ENCODE measurements around the gene TAL1. TPM values are rescaled to one million over a fixed set of nuclear protein-coding genes. Genes with fewer than 3 reads are reported as not detected.

TAL1 gene
- total RNA-seq, 3 donors from 2014 or later, result 1.2 to 3.0 (median 2.4) TPM

GRCh38 chr1:47223921-47224675 is 7.9 kb downstream of the TAL1 start:
- intact Hi-C loops (cut with DNase I, micrococcal nuclease), result no loop called here
- no peak overlapping the region for H3K4me3 ChIP-seq

GRCh38 chr1:47223174-47223920 is 8.7 kb downstream of the TAL1 start:
- Histone ChIP-seq H3K36me3 (ENCODE audit: low read depth) (no peaks in the 10 kb centered on the region), H3K4me3 (no peak overlapping the region), H3K9me3 (no peaks in the 10 kb centered on the region), H3K4me1 (ENCODE audit: low read depth) (no peaks in the 10 kb centered on the region)
- intact Hi-C loops (cut with DNase I, micrococcal nuclease), result no loop called here
- no peak for ATAC-seq
- no peak for DNase-seq
- TF ChIP-seq, protein P1, sequence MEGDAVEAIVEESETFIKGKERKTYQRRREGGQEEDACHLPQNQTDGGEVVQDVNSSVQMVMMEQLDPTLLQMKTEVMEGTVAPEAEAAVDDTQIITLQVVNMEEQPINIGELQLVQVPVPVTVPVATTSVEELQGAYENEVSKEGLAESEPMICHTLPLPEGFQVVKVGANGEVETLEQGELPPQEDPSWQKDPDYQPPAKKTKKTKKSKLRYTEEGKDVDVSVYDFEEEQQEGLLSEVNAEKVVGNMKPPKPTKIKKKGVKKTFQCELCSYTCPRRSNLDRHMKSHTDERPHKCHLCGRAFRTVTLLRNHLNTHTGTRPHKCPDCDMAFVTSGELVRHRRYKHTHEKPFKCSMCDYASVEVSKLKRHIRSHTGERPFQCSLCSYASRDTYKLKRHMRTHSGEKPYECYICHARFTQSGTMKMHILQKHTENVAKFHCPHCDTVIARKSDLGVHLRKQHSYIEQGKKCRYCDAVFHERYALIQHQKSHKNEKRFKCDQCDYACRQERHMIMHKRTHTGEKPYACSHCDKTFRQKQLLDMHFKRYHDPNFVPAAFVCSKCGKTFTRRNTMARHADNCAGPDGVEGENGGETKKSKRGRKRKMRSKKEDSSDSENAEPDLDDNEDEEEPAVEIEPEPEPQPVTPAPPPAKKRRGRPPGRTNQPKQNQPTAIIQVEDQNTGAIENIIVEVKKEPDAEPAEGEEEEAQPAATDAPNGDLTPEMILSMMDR (IDR thresholded peaks at IDR 0.05), result no peak

More at GRCh38 chr1:47223921-47224675, 7.9 kb downstream of the TAL1 start:
- TF ChIP-seq, protein P1 (IDR thresholded peaks at IDR 0.05), result no peak
- DNase-seq (no peak), ATAC-seq (no peak)
- H3K4me1 ChIP-seq (ENCODE audit: low read depth), result no peaks in the 10 kb centered on the region
- no peaks in the 10 kb centered on the region for H3K36me3 ChIP-seq (ENCODE audit: low read depth)
- H3K9me3 ChIP-seq, result no peaks in the 10 kb centered on the region

DNA sequence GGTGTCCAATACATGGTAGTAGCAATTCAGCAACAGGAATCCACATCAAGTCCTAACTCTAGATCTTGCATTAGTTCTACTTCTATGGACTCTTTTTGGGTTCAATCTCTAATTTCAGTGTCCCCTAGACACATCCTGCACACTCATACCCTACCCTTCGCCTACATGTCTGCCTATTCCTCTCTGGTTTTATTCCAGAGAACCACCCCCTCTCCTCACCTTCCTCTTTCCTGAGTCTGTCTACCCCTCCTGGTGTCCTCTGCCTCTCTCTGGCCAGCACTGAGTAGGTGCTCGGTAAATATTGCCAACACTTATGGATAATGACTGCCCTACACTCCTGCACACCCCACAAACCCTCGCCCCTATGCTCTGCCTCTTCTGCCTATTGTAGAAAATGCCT is 9.5 kb downstream of the TAL1 start:
- H3K4me3 ChIP-seq, result no peak overlapping the region
- DNase-seq (no peak), ATAC-seq (no peak)
- TF ChIP-seq, protein P1 (IDR thresholded peaks at IDR 0.05), result no peak
- no peaks in the 10 kb centered on the region for H3K4me1 ChIP-seq (ENCODE audit: low read depth)
- no peaks in the 10 kb centered on the region for H3K9me3 ChIP-seq
- no peaks in the 10 kb centered on the region for H3K36me3 ChIP-seq (ENCODE audit: low read depth)
- intact Hi-C loops (cut with DNase I, micrococcal nuclease), result no loop called here

DNA sequence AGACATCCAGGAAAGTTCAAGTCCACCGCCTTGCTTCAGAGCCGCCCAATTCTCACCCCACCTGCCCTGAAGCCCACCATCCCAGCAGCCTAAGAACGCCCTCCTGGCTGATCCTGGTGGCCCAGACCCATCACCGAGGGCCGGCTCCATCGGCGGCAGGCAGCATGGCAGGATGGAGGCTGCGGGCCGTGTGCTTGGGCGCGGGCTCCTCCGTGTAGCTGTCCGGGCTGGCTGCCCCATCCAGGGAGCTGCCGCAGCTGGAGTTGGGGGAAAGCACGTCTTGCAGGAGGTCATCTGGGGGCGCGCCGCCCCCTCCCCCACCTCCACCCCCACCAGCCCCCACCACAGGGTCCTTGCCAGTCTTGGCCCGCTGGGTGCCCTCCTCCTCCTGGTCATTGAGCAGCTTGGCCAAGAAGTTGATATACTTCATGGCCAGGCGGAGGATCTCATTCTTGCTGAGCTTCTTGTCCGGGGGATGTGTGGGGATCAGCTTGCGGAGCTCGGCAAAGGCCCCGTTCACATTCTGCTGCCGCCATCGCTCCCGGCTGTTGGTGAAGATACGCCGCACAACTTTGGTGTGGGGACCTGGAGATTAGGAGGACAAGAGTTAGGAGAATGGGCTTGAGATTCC is 12.3 kb downstream of the TAL1 start:
- DNase-seq (no peak), ATAC-seq (no peak)
- Histone ChIP-seq H3K4me1 (ENCODE audit: low read depth) (no peaks in the 10 kb centered on the region), H3K9me3 (no peaks in the 10 kb centered on the region), H3K4me3 (no peak overlapping the region), H3K36me3 (ENCODE audit: low read depth) (no peaks in the 10 kb centered on the region)
- intact Hi-C loops (cut with DNase I, micrococcal nuclease), result no loop called here
- TF ChIP-seq, protein P1 (IDR thresholded peaks at IDR 0.05), result no peak

- H3K4me1 ChIP-seq (ENCODE audit: low read depth), result no peaks in the 10 kb centered on the region
Observed at GRCh38 chr1:47219001-47219400, 13.0 kb downstream of the TAL1 start.

More at GRCh38 chr1:47219001-47219400, 13.0 kb downstream of the TAL1 start:
- intact Hi-C loops (cut with DNase I, micrococcal nuclease), result no loop called here
- TF ChIP-seq, protein P1 (IDR thresholded peaks at IDR 0.05), result no peak
- H3K9me3 ChIP-seq, result no peaks in the 10 kb centered on the region
- no peaks in the 10 kb centered on the region for H3K36me3 ChIP-seq (ENCODE audit: low read depth)
- ATAC-seq (no peak), DNase-seq (no peak)
- H3K4me3 ChIP-seq, result no peak overlapping the region

Data from mucosa of descending colon (tissue), 3 donors.